Measurements from ENCODE around the gene DTYMK. TPM values are rescaled to one million over a fixed set of nuclear protein-coding genes. Genes with fewer than 3 reads are reported as not detected.

Gene DTYMK
- total RNA-seq, 1 donor from 2014 or later: 66.7 TPM

DNA sequence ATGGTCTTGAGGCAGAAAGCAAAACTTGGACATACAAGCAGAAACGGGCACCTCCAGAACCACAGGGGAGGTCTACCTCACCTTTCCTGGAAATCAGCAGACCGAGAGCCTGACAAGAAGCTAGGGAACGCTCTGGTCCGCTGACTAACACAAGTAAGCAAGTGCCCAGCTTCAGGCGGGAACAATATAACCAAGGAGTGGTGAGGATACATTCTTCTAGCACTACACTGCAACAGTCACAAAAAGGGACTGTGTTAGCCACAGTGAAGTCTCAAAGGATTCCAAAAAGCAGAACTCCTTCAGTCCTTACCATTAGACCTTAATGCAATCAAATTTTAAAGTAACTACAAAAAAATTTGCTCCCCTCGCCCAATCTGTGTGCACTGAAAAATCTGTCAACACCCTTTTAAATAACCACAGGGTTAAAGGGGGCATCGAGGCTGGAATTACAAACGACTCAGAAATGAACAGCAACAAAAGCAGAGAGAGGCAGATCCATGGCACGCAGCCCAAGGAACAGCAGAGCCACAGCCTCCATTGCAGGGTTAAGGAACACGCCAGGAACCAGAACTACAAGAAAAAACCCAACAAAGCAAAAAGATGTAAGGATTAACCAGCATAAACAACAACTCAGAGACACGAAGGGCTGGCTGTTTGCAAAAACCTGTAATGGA is 56.7 kb downstream of the DTYMK start:
- no peaks in the 10 kb centered on the region for H3K27me3 Mint-ChIP-seq
- no peak for DNase-seq (ENCODE audit: extremely low spot score, unreplicated experiment)
- H3K27ac Mint-ChIP-seq: no peak overlapping the region
- no peaks in the 10 kb centered on the region for H3K9me3 Mint-ChIP-seq
- no peak overlapping the region for H3K4me3 Mint-ChIP-seq
- H3K4me1 Mint-ChIP-seq (ENCODE audit: unreplicated experiment): peaks cover 3% of the 10 kb centered on the region
- TF ChIP-seq, protein P1, sequence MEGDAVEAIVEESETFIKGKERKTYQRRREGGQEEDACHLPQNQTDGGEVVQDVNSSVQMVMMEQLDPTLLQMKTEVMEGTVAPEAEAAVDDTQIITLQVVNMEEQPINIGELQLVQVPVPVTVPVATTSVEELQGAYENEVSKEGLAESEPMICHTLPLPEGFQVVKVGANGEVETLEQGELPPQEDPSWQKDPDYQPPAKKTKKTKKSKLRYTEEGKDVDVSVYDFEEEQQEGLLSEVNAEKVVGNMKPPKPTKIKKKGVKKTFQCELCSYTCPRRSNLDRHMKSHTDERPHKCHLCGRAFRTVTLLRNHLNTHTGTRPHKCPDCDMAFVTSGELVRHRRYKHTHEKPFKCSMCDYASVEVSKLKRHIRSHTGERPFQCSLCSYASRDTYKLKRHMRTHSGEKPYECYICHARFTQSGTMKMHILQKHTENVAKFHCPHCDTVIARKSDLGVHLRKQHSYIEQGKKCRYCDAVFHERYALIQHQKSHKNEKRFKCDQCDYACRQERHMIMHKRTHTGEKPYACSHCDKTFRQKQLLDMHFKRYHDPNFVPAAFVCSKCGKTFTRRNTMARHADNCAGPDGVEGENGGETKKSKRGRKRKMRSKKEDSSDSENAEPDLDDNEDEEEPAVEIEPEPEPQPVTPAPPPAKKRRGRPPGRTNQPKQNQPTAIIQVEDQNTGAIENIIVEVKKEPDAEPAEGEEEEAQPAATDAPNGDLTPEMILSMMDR (conservative IDR thresholded peaks at IDR 0.05): no peak
- peaks cover 10% of the 10 kb centered on the region for H3K36me3 Mint-ChIP-seq

- H3K27me3 Mint-ChIP-seq: no peaks in the 10 kb centered on the region
- no peak overlapping the region for H3K27ac Mint-ChIP-seq
Measured at GRCh38 chr2:241627675-241628074, 58.9 kb downstream of the DTYMK start.

More at GRCh38 chr2:241627675-241628074, 58.9 kb downstream of the DTYMK start:
- no peak overlapping the region for H3K4me3 Mint-ChIP-seq
- no peaks in the 10 kb centered on the region for H3K9me3 Mint-ChIP-seq
- TF ChIP-seq, protein P1 (conservative IDR thresholded peaks at IDR 0.05): no peak
- DNase-seq (ENCODE audit: extremely low spot score, unreplicated experiment): no peak
- H3K36me3 Mint-ChIP-seq: peaks cover 16% of the 10 kb centered on the region
- H3K4me1 Mint-ChIP-seq (ENCODE audit: unreplicated experiment): peaks cover 7% of the 10 kb centered on the region

Other genes with a start within 250 kb of the DTYMK start
- 182 and 198 TPM in 2 replicates for gene STK25, start 178.2 kb downstream of the DTYMK start, total RNA-seq (ENCODE audit: low replicate concordance)
- 41.5 and 108 TPM in 2 replicates for gene BOK, start 128.1 kb downstream of the DTYMK start, total RNA-seq (ENCODE audit: low replicate concordance)
- gene THAP4, start 49.7 kb downstream of the DTYMK start, total RNA-seq (ENCODE audit: low replicate concordance): 51.3 and 53.3 TPM in 2 replicates
- 96.5 and 112 TPM in 2 replicates for gene ATG4B, start 49.1 kb downstream of the DTYMK start, total RNA-seq (ENCODE audit: low replicate concordance)
- 37.6 and 48.8 TPM in 2 replicates for gene ING5, start 15.2 kb upstream of the DTYMK start, total RNA-seq (ENCODE audit: low replicate concordance)
- 17.3 and 36.0 TPM in 2 replicates for gene D2HGDH, start 47.8 kb upstream of the DTYMK start, total RNA-seq (ENCODE audit: low replicate concordance)
- gene GAL3ST2, start 90.0 kb upstream of the DTYMK start, total RNA-seq (ENCODE audit: low replicate concordance): 0.19 and 0.29 TPM in 2 replicates
- 0.19 and 0.51 TPM in 2 replicates for gene NEU4, start 122.4 kb upstream of the DTYMK start, total RNA-seq (ENCODE audit: low replicate concordance)
- gene PDCD1, start 172.1 kb upstream of the DTYMK start, total RNA-seq (ENCODE audit: low replicate concordance): not detected in 2 replicates
- gene RTP5, start 182.9 kb upstream of the DTYMK start, total RNA-seq (ENCODE audit: low replicate concordance): not detected in 2 replicates

Data from type B pancreatic cell (in vitro differentiated cells).